Endothelial cell of umbilical vein (primary cell): ENCODE results near the gene TMCC3. TPM values are rescaled to one million over a fixed set of nuclear protein-coding genes. Genes with fewer than 3 reads are reported as not detected.

Experiments used
- BruUV-seq: library from RNA; stranded (reverse); fragments of 400-500 nt; replicated peaks from 2 replicates; lab custom pipeline; 2021; lab: Mats Ljungman, UMichigan
- CTCF ChIA-PET: fragments of 300-600, 350-600 bp; sonication (Branson Sonifier 250); formaldehyde crosslinking; loops from one replicate; lab custom pipeline; 2021; ENCODE audit warnings: antibody characterized with exemption, inconsistent platforms; lab: Charles Lee
- POLR2A ChIA-PET: fragments of 300-600, 350-600 bp; sonication (Branson Sonifier 250); formaldehyde crosslinking; loops from one replicate; lab custom pipeline; 2021; ENCODE audit warnings: antibody characterized with exemption, inconsistent platforms; lab: Charles Lee
- DNase-seq: peaks from one replicate; pipeline ENCODE4 v3.0.0-alpha.2; 2011; ENCODE audit warnings: low read depth, low spot score
- FAIRE-seq: peaks from 2 replicates; lab custom pipeline; 2011; peaks lifted over from hg19 to GRCh38; lab: Jason Lieb, UNC
- H2AFZ ChIP-seq: 2 replicates; pipeline ENCODE4 v1.6.0; 2012; ENCODE audit warnings: low read depth, low read length, control low read depth, inconsistent platforms
- H3K27ac ChIP-seq: 2 replicates; pipeline ENCODE4 v1.5.1; 2011; ENCODE audit warnings: low read depth, mild to moderate bottlenecking, control low read depth, low read length, moderate library complexity; ENCODE audit not compliant: insufficient read depth
- H3K27me3 ChIP-seq, 2 experiments: 2 replicates each; pipeline versions ENCODE4 v1.6.0 to v1.6.1; 2011; ENCODE audit warnings: low read length in 2 of 2, mixed read lengths in 1 of 2; ENCODE audit not compliant: control insufficient read depth in 2 of 2, insufficient read depth in 2 of 2
- H3K36me3 ChIP-seq, 2 experiments: 2 replicates in 1 of 2; 3 replicates in 1 of 2; pipeline ENCODE4 v1.5.1; 2011; ENCODE audit warnings: low read length in 2 of 2, mild to moderate bottlenecking in 1 of 2, moderate library complexity in 1 of 2; ENCODE audit not compliant: control insufficient read depth in 2 of 2, insufficient read depth in 2 of 2; ENCODE audit errors: extremely low read depth in 1 of 2
- H3K4me1 ChIP-seq: 3 replicates; pipeline ENCODE4 v1.5.1; 2011; ENCODE audit warnings: mild to moderate bottlenecking, low read length; ENCODE audit not compliant: control insufficient read depth, insufficient read depth; ENCODE audit errors: extremely low read depth
- H3K4me2 ChIP-seq: 2 replicates; pipeline ENCODE4 v1.6.1; 2011; ENCODE audit warnings: low read length, control low read depth, mixed read lengths; ENCODE audit not compliant: insufficient read depth
- H3K4me3 ChIP-seq, 3 experiments: fragments of 200-600 bp in 1 of 3; sonication (generic), shearing (Covaris generic) in 1 of 3; replicated peaks in 1 of 3; 2 replicates each; pipeline ENCODE4 v1.5.1; 2011 to 2016; ENCODE audit warnings: control low read depth in 3 of 3, low read length in 3 of 3, mild to moderate bottlenecking in 2 of 3, inconsistent platforms in 1 of 3, low read depth in 1 of 3, moderate library complexity in 1 of 3; ENCODE audit not compliant: insufficient read depth in 1 of 3
- H3K79me2 ChIP-seq: 2 replicates; pipeline ENCODE4 v1.6.0; 2012; ENCODE audit warnings: low read length, inconsistent platforms; ENCODE audit not compliant: control insufficient read depth, insufficient read depth
- H3K9ac ChIP-seq: replicated peaks from 2 replicates; pipeline ENCODE3; 2011; ENCODE audit warnings: low read length, control low read depth; ENCODE audit not compliant: insufficient read depth; ENCODE audit errors: extremely low read depth
- H3K9me1 ChIP-seq: replicated peaks from 3 replicates; pipeline ENCODE4 v1.6.0; 2011; ENCODE audit warnings: mild to moderate bottlenecking, low read length; ENCODE audit not compliant: control insufficient read depth, insufficient read depth; ENCODE audit errors: extremely low read depth
- H3K9me3 ChIP-seq: replicated peaks from 2 replicates; pipeline ENCODE4 v1.5.1; 2012; ENCODE audit warnings: low read length, inconsistent platforms; ENCODE audit not compliant: control insufficient read depth, insufficient read depth
- H4K20me1 ChIP-seq: replicated peaks from 2 replicates; pipeline ENCODE3; 2011; ENCODE audit warnings: mild to moderate bottlenecking, low read length; ENCODE audit not compliant: control insufficient read depth, insufficient read depth; ENCODE audit errors: extremely low read depth
- CTCF ChIP-seq, 2 donors: IDR thresholded peaks; 1 replicate in 1 of 2; 2 replicates in 1 of 2; pipeline ENCODE4 v1.5.1; 2011; ENCODE audit warnings: low read length in 2 of 2, mild to moderate bottlenecking in 2 of 2, moderate library complexity in 2 of 2, control low read depth in 1 of 2, inconsistent platforms in 1 of 2, low read depth in 1 of 2; ENCODE audit not compliant: insufficient read depth in 1 of 2; ENCODE audit errors: extremely low read depth in 1 of 2
- GATA2 ChIP-seq: IDR thresholded peaks from 2 replicates; pipeline ENCODE4 v1.7.0; 2011; ENCODE audit warnings: low read depth, mild to moderate bottlenecking, moderate library complexity, mixed read lengths, low read length; ENCODE audit not compliant: insufficient read length, insufficient read depth
- JUN ChIP-seq: IDR thresholded peaks from 2 replicates; pipeline ENCODE4 v1.6.1; 2011; ENCODE audit warnings: borderline replicate concordance, low read depth; ENCODE audit not compliant: insufficient read length, insufficient read depth
- POLR2A ChIP-seq: IDR thresholded peaks from 2 replicates; pipeline ENCODE4 v1.6.1; 2012; ENCODE audit warnings: low read depth, mild to moderate bottlenecking, control low read depth, low read length
- POLR2AphosphoS5 ChIP-seq: IDR thresholded peaks from 2 replicates; pipeline ENCODE4 v1.6.1; 2012; ENCODE audit warnings: low read depth, mild to moderate bottlenecking, control low read depth, low read length, moderate library complexity; ENCODE audit not compliant: insufficient read depth
- dilution Hi-C: fragments of 300-500 bp; cut with MboI; formaldehyde crosslinking; loops from one replicate; pipeline ENCODE4 v1.15.0; 2019; ENCODE audit warnings: low sequenced_read_pairs; ENCODE audit not compliant: extremely low pct_ligation_motif_present
- intact Hi-C: fragments of 100-400 bp; cut with micrococcal nuclease; formaldehyde crosslinking; loops from one replicate; pipeline ENCODE4 v1.10.0; 2022
- polyA plus RNA-seq, 4 experiments: library from polyadenylated mRNA; depleted of rRNA in 3 of 4; stranded (reverse) in 3 of 4; unstranded in 1 of 4; fragments of >200 nt; gene quantifications; 2 replicates each; pipeline versions ENCODE4 v1.2.1 to v1.2.3, GENCODE V29; 2011 to 2012; ENCODE audit warnings: missing spikeins in 1 of 4
- total RNA-seq: library from RNA; stranded (reverse); gene quantifications from 2 replicates; pipeline ENCODE4 v1.2.3, GENCODE V29; 2021
- TF ChIP-seq, protein P1 (sequence below): IDR thresholded peaks from 2 replicates; pipeline ENCODE4 v1.6.1; 2011; ENCODE audit not compliant: insufficient read depth, insufficient read length

TMCC3 gene
- total and polyA plus RNA-seq, 2 donors (not counting 3 experiments of a cell fraction or from before 2014, with no cell fraction given), result 13.5 to 30.4 TPM

DNA sequence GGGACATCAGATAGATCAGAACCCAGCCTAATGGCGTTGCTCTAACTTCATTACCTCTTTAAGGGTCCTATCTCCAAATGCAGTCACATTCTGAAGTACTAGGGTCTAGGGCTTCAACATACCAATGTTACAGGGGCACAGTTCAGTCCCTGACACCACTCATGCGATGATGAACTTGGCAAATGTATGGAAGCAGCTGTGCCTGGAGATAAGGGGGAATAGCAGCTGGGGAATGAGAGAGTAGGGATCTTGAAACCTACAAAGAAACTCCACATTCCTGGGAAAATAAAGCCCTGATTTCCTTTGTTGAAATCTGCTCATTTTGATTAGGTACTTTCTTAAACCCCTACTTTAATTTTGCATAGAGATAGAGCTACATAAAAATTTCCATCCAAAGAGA is 20.5 kb upstream of the TMCC3 start:
- Histone ChIP-seq H3K9ac (no peak overlapping the region), H3K27ac (no peak overlapping the region), H4K20me1 (no peaks in the 10 kb centered on the region), H3K27me3 (no peaks in the 10 kb centered on the region), H3K4me1 (peaks cover 26% of the 10 kb centered on the region), H3K9me3 (no peaks in the 10 kb centered on the region), H3K36me3 (no peaks in the 10 kb centered on the region), H3K9me1 (no peaks in the 10 kb centered on the region), H3K79me2 (no peaks in the 10 kb centered on the region), H3K4me3 (no peak overlapping the region), H2AFZ (no peak overlapping the region), H3K4me2 (no peak overlapping the region)
- no peak for TF ChIP-seq POLR2A
- TF ChIP-seq, protein P1, sequence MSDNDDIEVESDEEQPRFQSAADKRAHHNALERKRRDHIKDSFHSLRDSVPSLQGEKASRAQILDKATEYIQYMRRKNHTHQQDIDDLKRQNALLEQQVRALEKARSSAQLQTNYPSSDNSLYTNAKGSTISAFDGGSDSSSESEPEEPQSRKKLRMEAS, result no peak
- no peak for TF ChIP-seq JUN
- TF ChIP-seq CTCF (IDR thresholded peaks at IDR 0.05; ENCODE audit: extremely low read depth in 1 of 2, insufficient read depth in 1 of 2, low read depth in 1 of 2, low read length in 2 of 2), result no peak
- TF ChIP-seq GATA2, result no peak
- TF ChIP-seq POLR2AphosphoS5, result no peak
- intact Hi-C loops (no loop called here), dilution Hi-C loops (no loop called here)
- BruUV-seq, result no TSS peak
- DNase-seq, result peak; percentile 89
- FAIRE-seq, result no peak
- POLR2A ChIA-PET, result no interaction called here
- CTCF ChIA-PET, result interaction anchor here (1.0 kb wide), 1 partner anchor 53 kb away, joined by 3 read pairs; no protein-coding TSS in a partner anchor
